C4-2B (cell line): ENCODE data around the gene IFT80.

Experiments used
- H3K27ac ChIP-seq: fragments of 450-650 bp; 2 replicates; pipeline ENCODE4 v1.5.1; 2017
- ZFX ChIP-seq: fragments of 450-650 bp; IDR thresholded peaks from 2 replicates; pipeline ENCODE4 v1.6.1; 2017
- TF ChIP-seq, protein P1 (sequence below): fragments of 450-650 bp; conservative IDR thresholded peaks from 2 replicates; pipeline ENCODE4 v1.5.1; 2017; ENCODE audit warnings: mild to moderate bottlenecking

IFT80 gene

DNA sequence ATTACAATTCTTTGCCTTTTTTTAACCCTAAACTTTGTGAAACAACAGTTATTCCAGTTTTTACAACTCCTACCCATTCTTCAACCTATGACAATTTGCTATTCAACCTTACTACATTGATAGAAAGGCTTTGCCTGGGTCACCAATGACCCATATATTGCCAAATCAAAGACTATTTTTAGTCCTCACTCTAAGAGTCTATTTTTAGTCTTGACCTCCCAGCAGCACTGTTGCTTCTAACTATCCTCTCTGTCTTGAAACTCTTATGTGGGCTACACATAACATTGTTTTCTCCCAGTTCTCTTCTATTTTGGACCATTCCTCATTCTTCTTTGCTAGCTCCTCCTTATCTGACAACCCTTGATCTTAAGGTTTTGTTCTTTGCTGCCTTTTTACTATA lies 102.4 kb downstream of the IFT80 start:
- no peak for TF ChIP-seq ZFX
- TF ChIP-seq, protein P1, sequence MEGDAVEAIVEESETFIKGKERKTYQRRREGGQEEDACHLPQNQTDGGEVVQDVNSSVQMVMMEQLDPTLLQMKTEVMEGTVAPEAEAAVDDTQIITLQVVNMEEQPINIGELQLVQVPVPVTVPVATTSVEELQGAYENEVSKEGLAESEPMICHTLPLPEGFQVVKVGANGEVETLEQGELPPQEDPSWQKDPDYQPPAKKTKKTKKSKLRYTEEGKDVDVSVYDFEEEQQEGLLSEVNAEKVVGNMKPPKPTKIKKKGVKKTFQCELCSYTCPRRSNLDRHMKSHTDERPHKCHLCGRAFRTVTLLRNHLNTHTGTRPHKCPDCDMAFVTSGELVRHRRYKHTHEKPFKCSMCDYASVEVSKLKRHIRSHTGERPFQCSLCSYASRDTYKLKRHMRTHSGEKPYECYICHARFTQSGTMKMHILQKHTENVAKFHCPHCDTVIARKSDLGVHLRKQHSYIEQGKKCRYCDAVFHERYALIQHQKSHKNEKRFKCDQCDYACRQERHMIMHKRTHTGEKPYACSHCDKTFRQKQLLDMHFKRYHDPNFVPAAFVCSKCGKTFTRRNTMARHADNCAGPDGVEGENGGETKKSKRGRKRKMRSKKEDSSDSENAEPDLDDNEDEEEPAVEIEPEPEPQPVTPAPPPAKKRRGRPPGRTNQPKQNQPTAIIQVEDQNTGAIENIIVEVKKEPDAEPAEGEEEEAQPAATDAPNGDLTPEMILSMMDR = no peak

DNA sequence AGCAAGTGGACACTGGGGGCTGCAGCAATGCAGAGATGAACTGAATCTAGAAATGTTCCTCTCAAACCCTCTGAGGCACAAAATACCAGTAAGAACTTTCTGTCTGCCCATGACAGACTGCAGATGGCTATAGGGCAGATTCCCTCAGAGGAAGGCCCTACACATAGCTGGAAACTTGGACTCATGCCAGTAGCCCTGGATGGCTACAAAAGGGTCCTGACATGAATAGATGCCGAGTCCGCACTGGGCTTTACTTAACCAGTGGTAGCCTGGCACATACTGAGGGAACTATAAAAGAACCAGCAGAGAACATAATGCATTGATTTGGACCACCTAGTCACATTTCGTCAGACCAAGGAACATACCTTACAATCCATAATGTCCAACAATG lies 107.1 kb downstream of the IFT80 start:
- TF ChIP-seq ZFX = no peak
- TF ChIP-seq, protein P1 = no peak
- no peak overlapping the region for H3K27ac ChIP-seq

More for the DNA sequence above, 102.4 kb downstream of the IFT80 start:
- H3K27ac ChIP-seq = no peak overlapping the region

DNA sequence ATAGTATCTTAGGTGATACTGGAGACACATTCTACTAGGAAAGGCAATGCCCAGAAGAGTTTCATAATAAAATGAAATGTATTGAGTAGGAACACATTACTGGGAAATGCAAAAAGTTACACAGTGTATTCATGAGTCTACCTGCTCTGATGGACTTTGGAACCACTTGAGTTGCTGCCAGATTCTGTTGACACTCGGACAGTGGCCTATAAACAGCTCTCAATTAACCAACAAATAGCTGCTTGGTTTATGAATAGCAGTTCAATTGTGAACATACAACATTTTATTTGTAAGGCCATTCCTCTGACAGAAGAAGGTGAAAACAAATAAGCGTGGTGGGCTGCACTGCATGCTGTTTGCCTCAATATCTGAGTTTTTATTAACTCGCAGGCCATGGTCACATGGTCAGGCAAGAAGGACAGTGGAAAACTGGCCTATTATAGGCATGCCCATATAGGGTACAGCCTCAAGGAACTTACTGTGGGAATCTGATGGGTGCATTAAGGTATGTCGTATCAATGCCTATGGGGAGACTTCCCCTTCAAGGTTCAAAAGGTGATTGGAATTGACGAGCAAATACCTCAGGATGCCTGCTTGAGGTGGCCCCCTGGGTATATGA lies 107.6 kb downstream of the IFT80 start:
- no peak overlapping the region for H3K27ac ChIP-seq
- no peak for TF ChIP-seq ZFX
- TF ChIP-seq, protein P1 = no peak

DNA sequence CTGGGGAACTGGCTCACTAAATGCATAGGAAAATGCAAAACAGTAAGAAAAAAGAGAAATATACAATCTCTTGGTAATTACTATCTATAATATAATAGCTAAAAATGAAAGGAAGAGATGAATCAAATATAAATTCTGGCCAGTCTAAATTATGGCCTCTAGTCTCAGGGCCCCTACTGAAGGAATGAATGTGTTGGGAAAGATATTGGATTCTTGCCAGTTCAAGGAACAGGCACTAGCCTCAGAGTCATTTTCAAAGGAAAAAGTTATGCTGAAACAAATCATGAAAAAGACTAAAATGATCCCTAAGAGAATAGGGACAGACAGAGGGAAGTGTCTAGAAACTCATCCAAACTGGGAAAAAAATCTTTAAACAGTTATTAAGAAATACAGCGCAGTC lies 111.4 kb downstream of the IFT80 start:
- no peak for TF ChIP-seq ZFX
- H3K27ac ChIP-seq = no peak overlapping the region

DNA sequence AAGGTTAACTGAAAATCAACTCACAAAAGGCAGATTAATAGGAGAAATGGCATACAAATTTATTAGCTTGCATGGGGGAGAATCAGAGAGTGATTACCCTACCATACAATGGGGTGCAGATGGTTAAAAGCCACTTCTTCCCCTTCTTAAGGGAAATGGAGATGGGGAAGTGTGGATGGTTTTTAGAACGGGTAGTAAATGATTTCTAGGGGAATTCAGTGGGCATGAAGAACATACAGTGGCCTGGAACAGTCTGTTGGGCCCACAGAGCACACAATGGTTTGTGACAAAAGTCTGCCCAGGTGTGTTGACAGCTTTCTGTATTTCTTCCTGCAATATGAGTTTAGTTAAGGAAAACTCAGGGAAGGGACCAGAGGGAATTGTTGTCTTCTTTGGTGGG lies 112.8 kb downstream of the IFT80 start:
- H3K27ac ChIP-seq = no peak overlapping the region
- no peak for TF ChIP-seq ZFX
- TF ChIP-seq, protein P1 = no peak

DNA sequence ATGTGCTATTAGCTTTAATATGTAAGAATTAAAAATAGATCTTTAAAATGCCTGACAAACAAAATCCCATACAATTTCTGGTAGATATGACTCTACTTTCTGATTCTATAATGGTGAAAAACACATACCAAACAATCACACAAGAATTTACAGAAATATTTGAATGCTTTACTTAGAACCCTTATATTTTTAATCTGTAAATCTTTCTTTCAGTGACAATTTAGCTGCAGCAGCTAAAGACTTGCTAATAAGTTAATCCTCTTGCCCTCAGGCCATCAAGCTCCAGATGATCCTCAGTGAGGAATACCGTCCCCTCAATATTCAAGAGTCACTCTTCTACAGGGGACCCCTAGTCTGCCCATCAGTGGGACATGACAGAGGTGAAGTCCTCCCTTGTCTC lies 118.2 kb downstream of the IFT80 start:
- TF ChIP-seq, protein P1 = no peak
- TF ChIP-seq ZFX = no peak

DNA sequence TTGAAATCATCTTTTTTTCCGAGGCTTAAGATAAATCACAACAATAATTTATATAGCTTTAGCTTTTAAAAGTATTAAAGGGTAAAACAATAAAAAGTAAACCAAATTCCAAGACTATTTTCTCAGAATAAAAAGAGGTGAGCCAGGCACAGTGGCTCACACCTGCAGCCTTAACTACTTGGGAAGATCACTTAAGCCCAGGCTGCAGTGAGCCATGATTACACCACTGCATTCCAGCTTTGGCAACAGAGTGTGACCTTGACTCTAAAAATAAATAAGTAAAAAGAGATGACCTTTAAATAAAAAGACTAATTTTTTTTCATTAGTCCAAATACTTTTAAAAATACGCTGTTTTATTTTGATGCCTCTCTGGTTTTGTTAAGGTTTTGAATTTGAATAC lies 119.4 kb downstream of the IFT80 start:
- TF ChIP-seq, protein P1 = no peak
- TF ChIP-seq ZFX = no peak
- H3K27ac ChIP-seq = no peak overlapping the region

More for the DNA sequence above, 118.2 kb downstream of the IFT80 start:
- H3K27ac ChIP-seq = no peak overlapping the region

DNA sequence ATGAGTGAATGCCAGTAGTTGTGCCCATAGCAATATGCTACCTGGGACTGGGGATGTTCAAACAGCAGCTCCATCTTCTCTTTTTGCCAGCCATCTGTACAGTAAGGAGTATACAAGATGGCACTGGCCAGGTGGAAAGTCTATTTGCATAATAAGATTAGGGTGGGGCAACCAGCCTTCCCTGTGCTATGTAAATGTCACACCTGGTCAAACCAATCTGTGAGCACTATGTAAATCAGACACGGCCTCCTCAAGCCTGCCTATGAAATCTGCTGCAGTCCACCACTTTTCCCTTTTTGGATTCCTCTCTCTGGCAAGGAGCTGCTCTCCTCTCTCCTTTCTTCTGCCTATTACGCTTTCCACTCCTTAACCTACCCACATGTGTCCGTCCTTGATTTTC lies 120.8 kb downstream of the IFT80 start:
- TF ChIP-seq, protein P1 = no peak
- no peak for TF ChIP-seq ZFX

More for the DNA sequence above, 120.8 kb downstream of the IFT80 start:
- H3K27ac ChIP-seq = no peak overlapping the region
